ENCODE data around the gene CD300LD.
"Not testable (repeated sequence)": the region's sequence is repeated elsewhere in the genome, so short reads cannot be mapped to it uniquely, and the experiment has no call there.

The CD300LD gene

DNA sequence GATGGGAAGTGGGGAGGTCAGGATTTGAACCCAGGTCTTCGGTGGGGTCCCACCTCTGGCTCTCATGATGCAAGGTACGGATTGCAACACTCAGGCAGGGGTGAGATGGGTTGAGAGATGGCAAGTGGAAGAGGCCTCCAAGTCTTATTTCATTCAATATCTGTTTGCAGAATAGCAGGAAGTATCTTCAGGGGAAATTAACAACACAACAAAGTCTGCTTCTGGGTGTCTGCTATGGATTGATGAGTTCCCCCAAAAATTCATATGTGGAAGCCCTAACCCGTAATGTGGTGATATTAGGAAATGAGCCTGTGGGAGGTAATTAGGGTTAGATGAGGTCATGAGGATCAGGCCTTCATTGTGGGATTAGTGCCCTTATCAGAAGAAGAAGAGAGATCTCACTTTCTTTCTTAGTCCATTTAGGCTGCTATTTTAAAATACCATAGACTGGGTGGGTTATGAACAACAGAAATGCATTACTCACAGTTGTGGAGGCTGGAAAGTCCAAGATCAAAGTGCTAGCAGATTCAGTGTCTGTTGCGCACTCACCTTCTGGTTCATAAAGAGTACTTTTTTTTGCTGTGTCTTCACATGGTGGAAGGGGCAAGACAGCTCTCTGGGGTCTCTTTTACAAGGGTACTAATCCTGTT, 20.3 kb downstream of the CD300LD start:
- peak in 1 of 4 experiments; percentile 47 for DNase-seq

GRCh38 chr17:74569020-74570003, 22.8 kb downstream of the CD300LD start:
- peak; percentile 96 to 99 (median 96) for DNase-seq

- DNase-seq, result no peak
Measured at GRCh38 chr17:74568106-74568873, 23.8 kb downstream of the CD300LD start.

- DNase-seq, result peak; percentile 73 to 87 (median 81)
Measured at GRCh38 chr17:74567397-74567796, 24.7 kb downstream of the CD300LD start, which contains the start of gene CD300H. Gene CD300H (minus strand): TSS chr17:74567509.

GRCh38 chr17:74566132-74566753, 25.8 kb downstream of the CD300LD start:
- peak; percentile 55 to 79 (median 64) for DNase-seq

DNA sequence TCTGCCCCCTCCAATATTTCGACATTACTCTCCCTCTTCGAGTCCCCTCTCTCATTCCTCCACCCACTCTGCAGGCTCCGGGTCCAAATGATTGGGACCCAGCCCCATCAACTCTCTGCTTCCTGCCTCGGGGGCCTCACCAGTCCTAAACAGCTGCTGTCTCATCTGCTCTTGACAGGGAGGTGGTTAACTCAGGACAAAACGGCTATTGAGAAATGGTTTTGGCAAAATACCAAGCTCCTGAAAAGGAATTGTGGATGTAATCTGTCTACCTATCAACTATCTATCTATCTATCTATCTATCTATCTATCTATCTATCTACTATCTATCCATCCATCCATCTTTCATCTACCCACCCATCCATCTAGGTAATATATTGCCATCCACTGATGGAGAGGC, 27.0 kb downstream of the CD300LD start:
- DNase-seq, result peak in 1 of 4 experiments; percentile 65

- DNase-seq, result no peak
Measured at GRCh38 chr17:74563358-74563757, 28.7 kb downstream of the CD300LD start.

GRCh38 chr17:74561586-74561985, 30.5 kb downstream of the CD300LD start:
- DNase-seq, result no peak

- peak in 1 of 4 experiments; percentile 2 for DNase-seq
Measured at GRCh38 chr17:74558882-74559519, 33.1 kb downstream of the CD300LD start.

- DNase-seq, result not testable (repeated sequence)
Measured at GRCh38 chr17:74558402-74558801, 33.7 kb downstream of the CD300LD start.

- DNase-seq, result peak in 1 of 4 experiments; percentile 26
Measured at GRCh38 chr17:74555427-74555940, 36.6 kb downstream of the CD300LD start.

DNA sequence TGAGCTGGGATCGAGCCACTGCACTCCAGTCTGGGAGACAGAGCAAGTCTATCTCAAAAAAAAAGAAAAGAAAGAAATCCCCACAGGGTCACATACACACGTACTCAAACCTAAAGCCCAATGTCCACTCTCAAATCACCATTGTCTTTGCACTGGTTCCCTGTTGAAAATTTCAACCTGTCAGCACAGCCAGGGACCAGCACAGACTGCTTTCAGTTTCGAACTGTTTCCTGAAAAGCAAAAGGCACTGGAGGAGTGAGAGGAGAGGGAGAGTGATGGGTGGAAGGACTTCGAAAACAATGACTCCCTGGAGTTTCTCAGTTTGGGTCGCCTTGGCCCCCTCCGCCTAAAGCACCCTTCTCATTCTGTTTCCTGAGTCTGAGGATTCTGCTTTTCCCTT, 37.2 kb downstream of the CD300LD start:
- peak in 3 of 4 experiments; percentile 25 to 50 (median 44) for DNase-seq

DNA sequence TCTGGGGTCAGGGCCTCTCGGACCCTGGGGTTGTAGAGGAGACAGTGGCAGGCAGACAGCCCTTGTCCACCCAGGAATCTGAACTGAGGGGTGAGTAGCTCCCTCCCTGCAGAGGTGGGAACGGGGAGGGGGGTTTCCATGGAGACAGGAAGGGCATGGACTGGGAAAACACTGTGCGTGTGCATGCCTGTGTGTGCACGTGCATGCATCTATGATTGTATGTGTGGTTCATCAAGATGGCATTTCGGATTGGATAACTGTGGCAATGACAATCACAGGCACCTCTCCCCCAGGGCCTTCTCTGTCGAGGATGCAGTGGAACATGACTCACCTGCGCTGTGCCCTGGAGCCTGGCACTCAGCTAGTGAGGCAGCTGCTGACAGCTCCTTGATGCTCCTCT, 40.0 kb downstream of the CD300LD start:
- no peak for DNase-seq

DNA sequence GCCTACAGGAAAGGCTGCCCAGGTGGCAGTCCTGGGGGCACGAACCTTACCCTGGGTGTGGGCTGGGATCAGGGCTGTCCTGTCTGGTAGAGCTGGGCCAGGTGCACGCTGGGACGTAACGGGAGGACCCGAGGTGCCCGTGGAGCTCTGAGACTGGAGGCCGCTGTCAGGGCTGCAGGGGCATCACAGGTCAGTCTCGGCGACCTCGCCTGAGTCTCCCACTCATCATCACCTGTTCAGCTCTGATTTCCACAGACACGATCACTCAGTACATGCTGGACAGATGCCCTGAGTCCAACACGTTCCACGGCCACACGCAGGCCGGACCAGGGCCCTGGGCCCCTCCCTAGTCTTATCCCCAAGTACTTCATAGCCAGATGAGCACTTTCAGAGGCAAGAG, 41.5 kb downstream of the CD300LD start:
- DNase-seq, result no peak

DNA sequence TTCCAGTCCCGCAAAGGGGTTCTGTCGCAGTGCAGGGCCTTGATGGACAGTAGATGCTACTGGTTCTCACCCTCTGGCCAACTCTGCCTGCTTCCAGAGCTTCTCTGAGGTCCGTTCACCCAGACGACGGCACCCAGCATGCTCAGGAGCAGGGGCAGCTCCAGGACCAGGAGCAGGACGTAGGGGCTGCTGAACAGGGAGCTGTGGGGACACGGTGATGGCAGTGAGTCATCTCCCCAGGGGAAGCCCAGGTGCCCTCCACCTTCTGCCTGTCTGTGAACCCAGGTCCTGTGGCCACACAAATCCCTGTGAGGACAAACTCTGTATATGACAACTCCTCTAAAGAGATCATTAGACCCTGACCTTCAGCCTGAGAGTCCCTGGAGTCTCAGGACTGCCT, 42.7 kb downstream of the CD300LD start:
- DNase-seq, result no peak

DNA sequence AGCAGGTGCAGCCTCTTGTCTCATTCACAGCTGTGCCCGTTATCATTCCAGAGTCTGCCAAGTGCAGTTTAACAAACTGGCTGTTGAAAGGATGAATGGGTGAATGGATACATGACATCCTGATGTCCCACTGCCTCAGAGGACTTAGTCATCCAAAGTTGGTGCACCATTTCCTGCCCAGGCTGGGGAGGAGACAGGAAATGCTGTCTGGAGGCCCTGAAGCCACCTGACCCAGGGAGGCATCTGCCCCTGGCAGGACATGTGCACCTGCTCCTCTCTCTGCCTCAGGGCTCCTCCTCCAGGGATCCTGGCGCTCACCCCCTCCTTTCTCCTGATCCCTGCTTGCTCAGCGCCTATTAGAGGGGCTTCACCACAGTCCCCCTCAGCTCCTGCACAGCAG, 44.3 kb downstream of the CD300LD start:
- peak in 1 of 4 experiments; percentile 34 for DNase-seq

DNA sequence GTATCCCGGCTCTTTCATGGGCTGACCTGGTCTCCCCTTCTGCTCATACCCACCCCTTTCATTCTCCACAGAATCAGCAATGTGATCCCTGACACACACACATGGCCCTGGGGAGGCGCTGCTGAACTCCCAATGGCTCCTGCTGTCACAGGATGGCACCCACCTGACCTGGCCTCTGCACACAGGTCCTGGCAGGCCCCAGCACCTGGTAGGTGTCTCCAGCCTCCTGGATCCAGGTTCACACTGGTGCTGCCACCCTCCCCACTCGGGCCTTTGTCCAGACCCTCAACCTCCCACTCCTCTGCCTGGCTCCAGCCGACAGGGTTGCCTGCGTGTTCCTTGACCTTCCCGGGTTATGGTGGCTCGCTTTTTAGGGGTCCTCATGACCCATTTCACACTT, 44.8 kb downstream of the CD300LD start:
- DNase-seq, result no peak

- no peak for DNase-seq
Measured at GRCh38 chr17:74546586-74546985, 45.5 kb downstream of the CD300LD start.

- peak; percentile 91 to 97 (median 92) for DNase-seq
Measured at GRCh38 chr17:74545843-74546230, 46.2 kb downstream of the CD300LD start, which contains the start of gene CD300C. Gene CD300C (minus strand): TSS chr17:74546115. CDS start chr17:74545782, 333 bp downstream.

- DNase-seq, result peak; percentile 50 to 74 (median 68)
Measured at GRCh38 chr17:74544991-74545842, 46.9 kb downstream of the CD300LD start.

All from suppressor macrophage (primary cell).